Neuronal stem cell (in vitro differentiated cells): Measurements from ENCODE around the gene IGSF21.

ENCODE experiments used
- DNase-seq: peaks from one replicate; pipeline ENCODE4 v3.0.0-alpha.2; 2013; ENCODE audit warnings: low spot score
- H2AFZ ChIP-seq: one replicate; pipeline ENCODE4 v1.6.1; 2013; ENCODE audit warnings: mild to moderate bottlenecking, low read length, inconsistent platforms
- H2AK5ac ChIP-seq: 2 replicates; pipeline ENCODE4 v1.6.1; 2013; ENCODE audit warnings: low read depth, mild to moderate bottlenecking, inconsistent platforms, low read length, moderate library complexity, mixed read lengths
- H2BK120ac ChIP-seq: 2 replicates; pipeline ENCODE4 v1.6.1; 2013; ENCODE audit warnings: low read depth, mild to moderate bottlenecking, inconsistent platforms, low read length, moderate library complexity, mixed read lengths
- H2BK12ac ChIP-seq: one replicate; pipeline ENCODE4 v1.6.1; 2013; ENCODE audit warnings: low read length, inconsistent platforms
- H2BK15ac ChIP-seq: 2 replicates; pipeline ENCODE4 v1.6.1; 2013; ENCODE audit warnings: mild to moderate bottlenecking, low read length, inconsistent platforms, mixed read lengths
- H2BK5ac ChIP-seq: one replicate; pipeline ENCODE4 v1.6.1; 2013; ENCODE audit warnings: inconsistent platforms, mild to moderate bottlenecking, low read length, moderate library complexity
- H3K14ac ChIP-seq: one replicate; pipeline ENCODE4 v1.6.1; 2013; ENCODE audit warnings: low read length, inconsistent platforms
- H3K18ac ChIP-seq: 2 replicates; pipeline ENCODE4 v1.6.1; 2013; ENCODE audit warnings: low read length, inconsistent platforms
- H3K23ac ChIP-seq: 2 replicates; pipeline ENCODE4 v1.6.1; 2013; ENCODE audit warnings: low read depth, mild to moderate bottlenecking, mixed read lengths, low read length, inconsistent platforms; ENCODE audit not compliant: poor library complexity
- H3K27ac ChIP-seq: replicated peaks from 3 replicates; pipeline ENCODE4 v1.5.1; 2013; ENCODE audit warnings: low read length, inconsistent platforms
- H3K27me3 ChIP-seq, 3 experiments: 2 replicates each; pipeline ENCODE4 v1.6.1; 2013; ENCODE audit warnings: low read length in 3 of 3, mild to moderate bottlenecking in 2 of 3, inconsistent platforms in 1 of 3, low read depth in 1 of 3, mixed read lengths in 1 of 3, moderate library complexity in 1 of 3; ENCODE audit not compliant: control insufficient read depth in 3 of 3, insufficient read depth in 3 of 3
- H3K36me3 ChIP-seq, 2 donors: replicated peaks in 1 of 2; 2 replicates each; pipeline ENCODE4 v1.6.1; 2013; ENCODE audit warnings: low read length in 2 of 2; ENCODE audit not compliant: control insufficient read depth in 2 of 2, insufficient read depth in 2 of 2
- H3K4ac ChIP-seq: 2 replicates; pipeline ENCODE4 v1.6.1; 2013; ENCODE audit warnings: inconsistent platforms, mild to moderate bottlenecking, low read length, moderate library complexity
- H3K4me1 ChIP-seq, 2 donors: 1 replicate in 1 of 2; 2 replicates in 1 of 2; pipeline ENCODE4 v1.6.1; 2013; ENCODE audit warnings: low read length in 2 of 2, low read depth in 1 of 2; ENCODE audit not compliant: control insufficient read depth in 2 of 2, insufficient read depth in 1 of 2
- H3K4me2 ChIP-seq: one replicate; pipeline ENCODE4 v1.6.1; 2013; ENCODE audit warnings: mild to moderate bottlenecking, low read length, inconsistent platforms; ENCODE audit not compliant: insufficient read depth, poor library complexity, severe bottlenecking
- H3K4me3 ChIP-seq, 2 donors: 2 replicates each; pipeline ENCODE4 v1.5.1; 2013; ENCODE audit warnings: low read length in 2 of 2, mild to moderate bottlenecking in 2 of 2, inconsistent platforms in 1 of 2, moderate library complexity in 1 of 2
- H3K79me1 ChIP-seq: one replicate; pipeline ENCODE4 v1.6.1; 2013; ENCODE audit warnings: low read depth, mild to moderate bottlenecking, inconsistent platforms, low read length, moderate library complexity
- H3K9ac ChIP-seq: one replicate; pipeline ENCODE4 v1.6.1; 2013; ENCODE audit warnings: mild to moderate bottlenecking, low read depth, low read length, inconsistent platforms; ENCODE audit not compliant: poor library complexity
- H3K9me3 ChIP-seq, 2 donors: replicated peaks in 1 of 2; 2 replicates each; pipeline versions ENCODE3 to v1.6.1; 2013; ENCODE audit warnings: low read length in 2 of 2, mild to moderate bottlenecking in 2 of 2, inconsistent platforms in 1 of 2, low read depth in 1 of 2, mixed read lengths in 1 of 2, moderate library complexity in 1 of 2; ENCODE audit not compliant: control insufficient read depth in 2 of 2, insufficient read depth in 1 of 2
- H4K8ac ChIP-seq: one replicate; pipeline ENCODE4 v1.6.1; 2013; ENCODE audit warnings: low read depth, mild to moderate bottlenecking, inconsistent platforms, low read length, moderate library complexity
- H4K91ac ChIP-seq: one replicate; pipeline ENCODE4 v1.6.1; 2013; ENCODE audit warnings: low read length, low read depth, mild to moderate bottlenecking, inconsistent platforms; ENCODE audit not compliant: poor library complexity
- WGBS, 2 donors: extraction: QIAGEN DNeasy Blood & Tissue Kit; methylation state at CpG; one replicate each; pipeline ENCODE4 v1.1.7; 2013; ENCODE audit warnings: missing lambda C conversion rate in 2 of 2, mixed read lengths in 1 of 2; ENCODE audit not compliant: insufficient read length in 2 of 2, insufficient replicate concordance in 1 of 2; ENCODE audit errors: extremely low coverage in 2 of 2; 5-methylcytosine and 5-hydroxymethylcytosine counted together

Gene IGSF21

DNA sequence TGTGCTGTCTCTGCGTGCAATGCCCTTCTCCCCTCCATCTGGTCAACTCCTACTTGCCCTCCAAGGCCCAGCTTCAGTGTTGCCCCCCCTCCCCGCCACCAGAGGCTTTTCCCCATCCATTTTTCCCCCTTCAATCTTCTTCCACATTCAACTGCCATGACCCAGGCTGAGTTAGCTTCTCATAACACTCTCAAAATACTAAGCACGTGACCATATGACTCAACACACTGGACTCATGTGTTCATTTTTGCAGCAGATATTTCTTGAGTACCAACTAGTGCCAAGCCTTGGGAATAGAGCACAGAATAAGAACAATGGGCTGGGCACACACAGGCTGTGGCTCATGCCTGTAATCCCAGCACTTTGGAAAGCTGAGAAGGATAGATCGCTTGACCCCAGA is 132.1 kb downstream of the IGSF21 start:
- H3K4ac ChIP-seq, result no peak overlapping the region

DNA sequence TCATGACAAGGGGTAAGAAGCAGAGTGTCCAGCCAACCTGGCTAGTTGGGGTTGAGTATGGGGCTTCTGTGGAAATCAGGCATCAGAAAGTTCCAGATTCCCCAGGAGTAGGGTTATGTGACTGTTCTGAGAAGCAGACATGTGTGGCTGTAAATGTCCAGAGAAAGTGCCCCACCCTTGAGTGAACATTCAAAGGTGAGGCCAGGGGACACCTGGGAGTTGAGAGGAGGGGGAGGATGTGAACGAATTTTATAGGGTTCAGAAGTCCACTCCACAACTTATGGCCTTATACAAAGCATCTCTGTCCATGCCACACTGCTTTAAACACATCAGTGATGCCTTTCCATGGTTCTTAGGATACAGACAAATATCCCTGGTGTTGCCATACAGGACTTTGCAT is 133.3 kb downstream of the IGSF21 start:
- no peaks in the 10 kb centered on the region for H3K9me3 ChIP-seq
- H3K23ac ChIP-seq, result no peak overlapping the region
- no peaks in the 10 kb centered on the region for H3K27me3 ChIP-seq
- no peak overlapping the region for H3K4me3 ChIP-seq
- H4K8ac ChIP-seq, result no peak overlapping the region
- H3K4me1 ChIP-seq, result peaks cover 0 to 7% of the 10 kb centered on the region in 2 donors
- H3K14ac ChIP-seq, result no peak overlapping the region
- H2AK5ac ChIP-seq, result no peak overlapping the region
- H2BK5ac ChIP-seq, result no peak overlapping the region
- no peak overlapping the region for H3K18ac ChIP-seq
- no peak overlapping the region for H2AFZ ChIP-seq
- no peaks in the 10 kb centered on the region for H3K36me3 ChIP-seq
- no peak overlapping the region for H3K4ac ChIP-seq
- no peak overlapping the region for H2BK120ac ChIP-seq
- H3K27ac ChIP-seq, result no peak overlapping the region
- H3K9ac ChIP-seq, result no peak overlapping the region
- WGBS, 2 donors, result no CpG with 5 or more reads among the region's 1 CpG
- H4K91ac ChIP-seq, result no peak overlapping the region
- no peak overlapping the region for H3K4me2 ChIP-seq
- H2BK15ac ChIP-seq, result no peak overlapping the region
- no peak overlapping the region for H2BK12ac ChIP-seq
- H3K79me1 ChIP-seq, result no peaks in the 10 kb centered on the region
- no peak for DNase-seq

More for the DNA sequence above, 132.1 kb downstream of the IGSF21 start:
- Histone ChIP-seq H2BK12ac (no peak overlapping the region), H2BK5ac (no peak overlapping the region), H3K36me3 (no peaks in the 10 kb centered on the region), H3K23ac (no peak overlapping the region), H3K18ac (no peak overlapping the region), H3K9ac (no peak overlapping the region), H3K9me3 (no peaks in the 10 kb centered on the region), H2AFZ (no peak overlapping the region), H3K27me3 (no peaks in the 10 kb centered on the region), H2BK120ac (no peak overlapping the region), H3K79me1 (no peaks in the 10 kb centered on the region), H3K14ac (no peak overlapping the region), H3K4me2 (no peak overlapping the region), H3K27ac (no peak overlapping the region), H2AK5ac (no peak overlapping the region), H4K8ac (no peak overlapping the region), H3K4me3 (no peak overlapping the region), H2BK15ac (no peak overlapping the region), H3K4me1 (peaks cover 0 to 7% of the 10 kb centered on the region in 2 donors), H4K91ac (no peak overlapping the region)
- DNase-seq, result no peak
- WGBS, 2 donors, result no CpG with 5 or more reads among the region's 4 CpGs

DNA sequence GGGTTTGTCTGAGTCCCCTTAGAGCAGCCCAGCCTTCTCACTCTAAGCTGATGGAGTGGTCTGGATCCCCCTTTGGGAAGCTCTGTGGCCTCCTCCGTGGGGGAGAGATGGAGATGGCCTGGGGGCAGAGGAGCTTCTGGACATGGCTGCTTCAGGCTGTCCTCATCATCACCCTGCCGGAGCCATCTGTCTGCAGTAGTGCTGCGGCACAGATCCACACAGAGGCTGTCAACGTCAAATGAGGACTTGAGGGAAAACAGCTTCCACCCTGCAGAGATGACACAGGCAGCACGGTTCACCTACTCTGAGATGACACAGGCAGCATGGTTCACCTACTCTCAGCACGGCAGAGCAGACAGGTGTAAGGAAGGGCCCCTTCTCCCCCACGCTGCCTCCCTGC is 134.3 kb downstream of the IGSF21 start:
- Histone ChIP-seq H3K4me3 (no peak overlapping the region), H4K91ac (peak overlapping the region; percentile 34), H4K8ac (no peak overlapping the region), H2BK12ac (no peak overlapping the region), H3K9me3 (no peaks in the 10 kb centered on the region), H2BK120ac (no peak overlapping the region), H2BK5ac (no peak overlapping the region), H2AFZ (no peak overlapping the region), H3K23ac (peak overlapping the region; percentile 27), H3K27me3 (no peaks in the 10 kb centered on the region), H3K4ac (no peak overlapping the region), H3K14ac (peak overlapping the region; percentile 15), H2BK15ac (no peak overlapping the region), H3K36me3 (no peaks in the 10 kb centered on the region), H2AK5ac (no peak overlapping the region), H3K79me1 (no peaks in the 10 kb centered on the region), H3K27ac (no peak overlapping the region), H3K18ac (peak overlapping the region; percentile 49), H3K9ac (peak overlapping the region; percentile 22), H3K4me2 (no peak overlapping the region), H3K4me1 (peaks cover 0 to 7% of the 10 kb centered on the region in 2 donors)
- no peak for DNase-seq
- WGBS, 2 donors, result no CpG with 5 or more reads among the region's 7 CpGs

DNA sequence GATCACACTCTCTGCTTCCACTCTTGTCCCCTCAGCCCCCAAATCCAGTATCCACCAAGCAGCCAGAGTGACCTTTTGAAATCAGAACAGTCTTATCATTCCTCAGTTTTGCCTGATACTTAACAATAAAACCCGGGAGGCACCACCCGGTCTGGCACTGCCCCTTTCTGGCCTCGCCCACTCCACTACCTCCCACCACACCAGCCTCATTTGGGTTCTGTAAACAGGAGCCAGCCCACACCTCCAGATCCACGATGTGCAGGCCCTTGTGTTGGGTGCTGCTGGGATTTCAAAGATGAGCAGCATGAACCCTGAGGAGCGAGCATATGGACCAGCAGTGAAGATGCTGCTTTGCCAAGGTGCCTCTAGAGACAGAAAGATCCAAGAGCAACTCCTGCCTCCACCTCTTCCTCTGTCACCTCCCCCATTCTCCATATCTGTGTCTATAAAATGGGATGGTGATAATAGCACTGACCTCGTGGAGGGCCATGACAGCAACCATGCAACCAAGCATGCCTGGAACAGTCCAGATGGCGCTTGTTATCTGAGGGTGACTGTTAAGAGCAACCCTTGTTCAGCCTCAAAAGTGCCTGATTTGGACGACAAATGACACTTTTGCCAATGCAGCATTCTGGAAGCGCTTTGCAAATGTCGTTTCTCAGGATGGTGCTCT is 136.0 kb downstream of the IGSF21 start:
- DNase-seq, result no peak
- Histone ChIP-seq H3K4me2 (no peak overlapping the region), H2BK120ac (no peak overlapping the region), H3K14ac (no peak overlapping the region), H2BK15ac (no peak overlapping the region), H3K4ac (no peak overlapping the region), H2BK12ac (no peak overlapping the region), H3K36me3 (no peaks in the 10 kb centered on the region), H4K91ac (no peak overlapping the region), H3K9me3 (no peaks in the 10 kb centered on the region), H2BK5ac (no peak overlapping the region), H3K27me3 (no peaks in the 10 kb centered on the region), H4K8ac (no peak overlapping the region), H3K9ac (no peak overlapping the region), H3K18ac (no peak overlapping the region), H3K23ac (no peak overlapping the region), H3K4me1 (no peaks in the 10 kb centered on the region), H3K79me1 (no peaks in the 10 kb centered on the region), H3K4me3 (no peak overlapping the region), H2AK5ac (no peak overlapping the region), H3K27ac (no peak overlapping the region), H2AFZ (no peak overlapping the region)
- WGBS, 2 donors, result no CpG with 5 or more reads among the region's 10 CpGs
